Hair follicular keratinocyte (primary cell): ENCODE results near the gene DNMT3A. TPM values are rescaled to one million over a fixed set of nuclear protein-coding genes. Genes with fewer than 3 reads are reported as not detected.

Source experiments
- total RNA-seq: library from RNA; depleted of rRNA; stranded (reverse); fragments of >200 nt; gene quantifications from 2 replicates; pipeline ENCODE4 v1.2.3, GENCODE V29; 2015

The DNMT3A gene
- 4.8 and 11.8 TPM in 2 replicates for total RNA-seq

DNA sequence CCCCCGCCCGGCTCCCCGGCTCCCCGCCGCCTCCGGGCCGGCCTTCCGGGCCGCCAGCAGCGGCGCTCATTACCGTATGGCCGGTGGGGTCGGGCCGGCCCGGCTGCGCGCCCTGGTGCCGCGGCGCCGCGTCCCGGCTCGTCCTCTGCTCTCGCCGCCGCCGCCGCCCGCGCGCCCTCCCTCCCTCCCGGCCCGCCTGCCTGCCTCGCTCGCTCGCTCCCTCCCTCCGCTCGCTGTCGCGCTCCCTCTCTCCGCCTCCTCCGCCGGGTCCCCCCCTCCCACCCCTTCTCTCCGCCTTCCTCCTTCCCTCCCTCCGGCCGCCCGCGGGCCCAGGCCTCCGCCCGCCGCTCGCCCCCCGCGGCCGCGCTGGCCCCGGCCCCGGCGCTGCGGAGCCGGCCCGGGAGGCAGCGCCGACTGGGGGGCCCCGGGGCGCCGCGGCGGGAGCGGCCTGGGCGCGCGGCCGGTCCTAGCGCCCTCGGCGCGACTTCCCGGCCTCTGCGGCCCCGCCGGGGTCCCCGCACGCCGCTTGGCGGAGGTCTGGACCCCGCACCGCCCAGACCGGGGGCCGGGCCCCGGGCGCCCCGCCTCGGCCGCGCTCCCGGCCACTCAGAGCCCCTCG lies at the start of gene DNMT3A:
Gene DNMT3A, minus strand, starts transcription at position 173 of the 619 bp plus-strand sequence. CDS start 27,941 bp downstream, outside the sequence.

Other genes starting within 250 kb of the DNMT3A start
- 0.19 TPM in 1 of 2 replicates, not detected in the other for gene POMC, start 173.3 kb downstream of the DNMT3A start, total RNA-seq